NCI-H2227 (cell line): ENCODE data around the gene FAM114A1.

ENCODE experiments used
- DNase-seq: peaks from one replicate; lab custom pipeline; 2025; ENCODE audit not compliant: unreplicated experiment; lab: John Stamatoyannopoulos, UW

FAM114A1 gene

GRCh38 chr4:38867478-38868058 lies at the start of gene FAM114A1:
Gene FAM114A1, plus strand, starts transcription at chr4:38867806. Its CDS starts 10,273 bp downstream, at chr4:38878079.
- peak; percentile 72 for DNase-seq

- no peak for DNase-seq
Measured at GRCh38 chr4:38818441-38818976, 49.1 kb upstream of the FAM114A1 start.

GRCh38 chr4:38819569-38819968 lies 48.0 kb upstream of the FAM114A1 start:
- no peak for DNase-seq

- no peak for DNase-seq
Measured at GRCh38 chr4:38820329-38821061, 47.1 kb upstream of the FAM114A1 start.

GRCh38 chr4:38821739-38822138 lies 45.9 kb upstream of the FAM114A1 start:
- no peak for DNase-seq

GRCh38 chr4:38822748-38823303 lies 44.8 kb upstream of the FAM114A1 start:
- DNase-seq, result no peak

- no peak for DNase-seq
Measured at GRCh38 chr4:38823766-38824165, 43.8 kb upstream of the FAM114A1 start.

GRCh38 chr4:38829237-38829636 lies 38.4 kb upstream of the FAM114A1 start:
- DNase-seq, result no peak

- DNase-seq, result no peak
Measured at GRCh38 chr4:38831653-38832052, 36.0 kb upstream of the FAM114A1 start.

- DNase-seq, result no peak
Measured at GRCh38 chr4:38832206-38832605, 35.4 kb upstream of the FAM114A1 start.

GRCh38 chr4:38832624-38833528 lies 34.7 kb upstream of the FAM114A1 start:
- no peak for DNase-seq

- no peak for DNase-seq
Measured at GRCh38 chr4:38834570-38834969, 33.0 kb upstream of the FAM114A1 start.

- DNase-seq, result no peak
Measured at GRCh38 chr4:38837334-38837733, 30.3 kb upstream of the FAM114A1 start.

GRCh38 chr4:38837849-38838248 lies 29.8 kb upstream of the FAM114A1 start:
- no peak for DNase-seq

- DNase-seq, result no peak
Measured at GRCh38 chr4:38842994-38843393, 24.6 kb upstream of the FAM114A1 start.

GRCh38 chr4:38846015-38846414 lies 21.6 kb upstream of the FAM114A1 start:
- no peak for DNase-seq

- DNase-seq, result no peak
Measured at GRCh38 chr4:38855466-38855865, 12.1 kb upstream of the FAM114A1 start.

GRCh38 chr4:38856046-38856445 lies 11.6 kb upstream of the FAM114A1 start:
- DNase-seq, result no peak

- peak; percentile 55 for DNase-seq
Measured at GRCh38 chr4:38856524-38857337, 10.9 kb upstream of the FAM114A1 start, which contains the start of gene TLR6. Gene TLR6, minus strand, starts transcription at chr4:38856817. Its CDS starts 27,344 bp downstream, at chr4:38829473.
